Spleen (tissue), 11 donors: ENCODE measurements around the gene NEDD4L. TPM values are rescaled to one million over a fixed set of nuclear protein-coding genes. Genes with fewer than 3 reads are reported as not detected.

Source experiments
- DNase-seq: peaks from one replicate; pipeline ENCODE4 v3.0.0-alpha.2; 2020
- H3K27ac ChIP-seq, 8 donors: fragments of 200-600 bp; sonication (generic) in 7 of 8; 1 replicate in 4 of 8; 2 replicates in 4 of 8; pipeline versions ENCODE4 v1.5.0 to v1.8.0; 2016 to 2021; ENCODE audit warnings: inconsistent platforms in 4 of 8, mild to moderate bottlenecking in 4 of 8, moderate library complexity in 1 of 8
- H3K27me3 ChIP-seq, 7 donors: fragments of 200-600 bp; sonication (generic) in 6 of 7; replicated peaks in 1 of 7; 1 replicate in 4 of 7; 2 replicates in 3 of 7; pipeline versions ENCODE4 v1.5.0 to v1.8.0; 2016 to 2021; ENCODE audit warnings: inconsistent platforms in 3 of 7, mild to moderate bottlenecking in 1 of 7
- H3K36me3 ChIP-seq, 6 donors: fragments of 200-600 bp; sonication (generic) in 5 of 6; 1 replicate in 4 of 6; 2 replicates in 2 of 6; pipeline versions ENCODE4 v1.5.0 to v1.8.0; 2016 to 2021; ENCODE audit warnings: inconsistent platforms in 2 of 6
- H3K4me1 ChIP-seq, 6 donors: fragments of 200-600 bp; sonication (generic) in 5 of 6; 1 replicate in 3 of 6; 2 replicates in 3 of 6; pipeline versions ENCODE4 v1.5.0 to v1.8.0; 2016 to 2021; ENCODE audit warnings: inconsistent platforms in 3 of 6
- H3K4me3 ChIP-seq, 8 donors: fragments of 200-600 bp; sonication (generic) in 7 of 8; 1 replicate in 4 of 8; 2 replicates in 4 of 8; pipeline versions ENCODE4 v1.5.0 to v1.8.0; 2016 to 2021; ENCODE audit warnings: inconsistent platforms in 4 of 8, mild to moderate bottlenecking in 4 of 8, moderate library complexity in 2 of 8
- H3K9me3 ChIP-seq, 8 donors: fragments of 200-600 bp; sonication (generic) in 7 of 8; 1 replicate in 4 of 8; 2 replicates in 4 of 8; pipeline versions ENCODE4 v1.5.0 to v1.8.0; 2016 to 2021; ENCODE audit warnings: inconsistent platforms in 4 of 8
- POLR2A ChIP-seq, 3 donors: fragments of 450-650 bp; IDR thresholded peaks; one replicate each; pipeline ENCODE4 v1.5.1; 2017; ENCODE audit warnings: antibody characterized with exemption in 3 of 3, mild to moderate bottlenecking in 1 of 3
- POLR2AphosphoS5 ChIP-seq, 3 donors: sonication (generic); formaldehyde crosslinking; IDR thresholded peaks; one replicate each; pipeline ENCODE4 v1.5.1; 2017; ENCODE audit warnings: antibody characterized with exemption in 3 of 3
- WGBS, 5 donors: extraction: QIAGEN DNeasy Blood & Tissue Kit in 3 of 5; methylation state at CpG; one replicate each; pipeline versions ENCODE4 v1.1.5 to v1.1.7; 2013 to 2018; 5-methylcytosine and 5-hydroxymethylcytosine counted together
- intact Hi-C: fragments of 100-400 bp; cut with DNase I; formaldehyde crosslinking; loops from one replicate; pipeline ENCODE4 v1.15.0; 2023; ENCODE audit warnings: low total_unique reads
- polyA plus RNA-seq, 3 donors: library from polyadenylated mRNA; stranded (reverse); fragments of 200-250 nt; gene quantifications; one replicate each; pipeline ENCODE4 v1.2.1, GENCODE V29; 2013
- total RNA-seq, 7 donors: library from RNA; depleted of rRNA in 3 of 7; stranded (reverse); fragments of >200 nt in 3 of 7; fragmentation: NEBNext Ultra II Directional in 4 of 7; extraction: Animal tissue kit (Norgen Biotek cat#: 25700) in 4 of 7; gene quantifications; one replicate each; pipeline versions ENCODE4 v1.1.0 to v1.2.1, GENCODE V29; 2016 to 2021
- TF ChIP-seq, protein P1 (sequence below), 11 experiments: fragments of 200-600 bp in 7 of 11; fragments of 450-650 bp in 4 of 11; sonication (generic) in 4 of 11; IDR thresholded peaks in 8 of 11; conservative IDR thresholded peaks in 3 of 11; 1 replicate in 7 of 11; 2 replicates in 4 of 11; pipeline versions ENCODE4 v1.4.0 to v1.8.0; 2016 to 2021; ENCODE audit warnings: antibody characterized with exemption in 11 of 11, inconsistent platforms in 4 of 11, mild to moderate bottlenecking in 1 of 11
- donor health status: healthy with polysubstance abuse.
- donor health status: DM: no; HTN: no; CAD: no; lungs with moderate emphysema.
- donor health status: DM: no; HTN: no; CAD: no.
- donor health status: Bipolar disorder and iron deficiency.
- donor health status: healthy.
- donor health status: DM: no; HTN: no; CAD: no.
- donor health status: DM: yes; HTN: yes; CAD: no.

NEDD4L gene
- total and polyA plus RNA-seq, 10 donors: 8.7 to 26.9 (median 18.3) TPM

DNA sequence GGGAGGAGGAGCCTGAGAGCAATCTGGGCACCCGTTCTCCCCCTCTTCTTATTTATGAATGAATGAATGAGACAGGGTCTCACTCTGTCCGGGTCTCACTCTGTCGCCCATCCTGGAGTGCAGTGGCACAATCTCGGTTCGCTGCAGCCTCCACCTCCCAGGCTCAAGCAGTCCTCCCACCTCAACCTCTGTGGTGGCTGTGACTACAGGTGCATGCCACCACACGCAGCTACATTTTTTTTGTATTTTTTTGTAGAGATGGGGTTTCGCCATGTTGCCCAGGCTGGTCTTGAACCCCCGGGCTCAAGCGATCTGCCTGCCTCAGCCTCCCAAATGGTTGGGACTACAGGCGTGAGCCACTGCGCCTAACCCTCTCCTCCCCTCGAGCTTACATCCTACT lies 198.4 kb downstream of the NEDD4L start:
- intact Hi-C loops: no loop called here
- no peak for DNase-seq
- Histone ChIP-seq H3K36me3 (no peaks in the 10 kb centered on the region), H3K27ac (no peak overlapping the region), H3K9me3 (no peaks in the 10 kb centered on the region), H3K27me3 (no peaks in the 10 kb centered on the region), H3K4me3 (no peak overlapping the region), H3K4me1 (no peaks in the 10 kb centered on the region)
- WGBS, 5 donors: 94 to 97% (median 95%) methylated on average over 12 of the region's 12 CpGs
- TF ChIP-seq POLR2A (IDR thresholded peaks at IDR 0.05) (no peak), POLR2AphosphoS5 (IDR thresholded peaks at IDR 0.05) (no peak)
- TF ChIP-seq, protein P1, sequence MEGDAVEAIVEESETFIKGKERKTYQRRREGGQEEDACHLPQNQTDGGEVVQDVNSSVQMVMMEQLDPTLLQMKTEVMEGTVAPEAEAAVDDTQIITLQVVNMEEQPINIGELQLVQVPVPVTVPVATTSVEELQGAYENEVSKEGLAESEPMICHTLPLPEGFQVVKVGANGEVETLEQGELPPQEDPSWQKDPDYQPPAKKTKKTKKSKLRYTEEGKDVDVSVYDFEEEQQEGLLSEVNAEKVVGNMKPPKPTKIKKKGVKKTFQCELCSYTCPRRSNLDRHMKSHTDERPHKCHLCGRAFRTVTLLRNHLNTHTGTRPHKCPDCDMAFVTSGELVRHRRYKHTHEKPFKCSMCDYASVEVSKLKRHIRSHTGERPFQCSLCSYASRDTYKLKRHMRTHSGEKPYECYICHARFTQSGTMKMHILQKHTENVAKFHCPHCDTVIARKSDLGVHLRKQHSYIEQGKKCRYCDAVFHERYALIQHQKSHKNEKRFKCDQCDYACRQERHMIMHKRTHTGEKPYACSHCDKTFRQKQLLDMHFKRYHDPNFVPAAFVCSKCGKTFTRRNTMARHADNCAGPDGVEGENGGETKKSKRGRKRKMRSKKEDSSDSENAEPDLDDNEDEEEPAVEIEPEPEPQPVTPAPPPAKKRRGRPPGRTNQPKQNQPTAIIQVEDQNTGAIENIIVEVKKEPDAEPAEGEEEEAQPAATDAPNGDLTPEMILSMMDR (IDR thresholded peaks at IDR 0.05 in 8 of 11, conservative IDR thresholded peaks at IDR 0.05 in 3 of 11): no peak

- TF ChIP-seq POLR2A (IDR thresholded peaks at IDR 0.05): no peak
- no peak for TF ChIP-seq POLR2AphosphoS5 (IDR thresholded peaks at IDR 0.05)
- TF ChIP-seq, protein P1 (IDR thresholded peaks at IDR 0.05 in 8 of 11, conservative IDR thresholded peaks at IDR 0.05 in 3 of 11): no peak
- Histone ChIP-seq H3K4me1 (no peaks in the 10 kb centered on the region), H3K36me3 (no peaks in the 10 kb centered on the region), H3K27me3 (no peaks in the 10 kb centered on the region), H3K4me3 (no peak overlapping the region), H3K9me3 (no peaks in the 10 kb centered on the region), H3K27ac (no peak overlapping the region)
- DNase-seq: no peak
- intact Hi-C loops: no loop called here
- 83 to 94% (median 93%) methylated on average over 5 of the region's 5 CpGs for WGBS, 5 donors
Observed at GRCh38 chr18:58242968-58243367, 198.9 kb downstream of the NEDD4L start.

- Histone ChIP-seq H3K27me3 (no peaks in the 10 kb centered on the region), H3K36me3 (no peaks in the 10 kb centered on the region), H3K4me1 (no peaks in the 10 kb centered on the region), H3K9me3 (no peaks in the 10 kb centered on the region), H3K4me3 (no peak overlapping the region), H3K27ac (no peak overlapping the region)
- TF ChIP-seq, protein P1 (IDR thresholded peaks at IDR 0.05 in 8 of 11, conservative IDR thresholded peaks at IDR 0.05 in 3 of 11): no peak
- TF ChIP-seq POLR2A (IDR thresholded peaks at IDR 0.05) (no peak), POLR2AphosphoS5 (IDR thresholded peaks at IDR 0.05) (no peak)
- intact Hi-C loops: no loop called here
- 94 to 97% (median 94%) methylated on average over 5 of the region's 5 CpGs for WGBS, 5 donors
- DNase-seq: no peak
Observed at GRCh38 chr18:58243401-58243800, 199.4 kb downstream of the NEDD4L start.

GRCh38 chr18:58247363-58247834 lies 203.4 kb downstream of the NEDD4L start:
- peak overlapping the region in 1 of 8 donors; percentile 29 for H3K4me3 ChIP-seq
- H3K4me1 ChIP-seq: no peaks in the 10 kb centered on the region
- no peak for DNase-seq
- H3K36me3 ChIP-seq: no peaks in the 10 kb centered on the region
- no peak overlapping the region for H3K27ac ChIP-seq
- WGBS, 5 donors: 69 to 77% (median 74%) methylated on average over 19 to 20 of the region's 20 CpGs
- H3K27me3 ChIP-seq: no peaks in the 10 kb centered on the region
- no peaks in the 10 kb centered on the region for H3K9me3 ChIP-seq
- TF ChIP-seq, protein P1 (IDR thresholded peaks at IDR 0.05 in 8 of 11, conservative IDR thresholded peaks at IDR 0.05 in 3 of 11): no peak
- peak in 1 of 3 donors; percentile 37 for TF ChIP-seq POLR2AphosphoS5 (IDR thresholded peaks at IDR 0.05)
- intact Hi-C loops: no loop called here
